ENCODE data around the gene MATR3.

GRCh38 chr5:139277171-139277570 is 16.4 kb upstream of the MATR3 start:
- TF ChIP-seq ELF4 (IDR thresholded peaks at IDR 0.05) (no peak), PKNOX1 (IDR thresholded peaks at IDR 0.05) (no peak), FOXM1 (IDR thresholded peaks at IDR 0.05; ENCODE audit: borderline replicate concordance) (no peak), NFRKB (IDR thresholded peaks at IDR 0.05) (no peak), FOXA1 (IDR thresholded peaks at IDR 0.05) (no peak), SP1 (IDR thresholded peaks at IDR 0.05) (no peak), FOXK2 (IDR thresholded peaks at IDR 0.05) (no peak)

Measured in HEK293T (cell line).